HepG2 (cell line): ENCODE results near the gene PLD2. TPM values are rescaled to one million over a fixed set of nuclear protein-coding genes. Genes with fewer than 3 reads are reported as not detected.

Source experiments
- ATAC-seq: fragments of 200-7000 bp; cut with Tn5 transposase; 3 replicates; pipeline ENCODE4 v1.9.1; 2020; ENCODE audit warnings: mild to moderate bottlenecking, moderate library complexity
- BruUV-seq: library from RNA; stranded (reverse); fragments of 400-500 nt; replicated peaks from 2 replicates; lab custom pipeline; 2021; lab: Mats Ljungman, UMichigan
- CTCF ChIA-PET: fragments of 300-600 bp; formaldehyde crosslinking; extraction: SDS; loops from one replicate; lab custom pipeline; 2021; ENCODE audit warnings: low total read pairs, inconsistent platforms, low intra/inter-chr PET ratio; lab: Yijun Ruan, JAX
- POLR2A ChIA-PET: fragments of 350-600 bp; sonication (Branson Sonifier 250); formaldehyde crosslinking; loops from one replicate; lab custom pipeline; 2020; ENCODE audit warnings: antibody characterized with exemption, inconsistent platforms; lab: Yijun Ruan, JAX
- DNase-seq: peaks from one replicate; pipeline ENCODE4 v3.0.0-alpha.2; 2015; ENCODE audit warnings: low spot score
- FAIRE-seq: peaks from 3 replicates; lab custom pipeline; 2011; peaks lifted over from hg19 to GRCh38; lab: Jason Lieb, UNC
- H2AFZ ChIP-seq: one replicate; pipeline ENCODE4 v1.6.1; 2011; ENCODE audit warnings: low read length, inconsistent platforms
- H3K27ac ChIP-seq: fragments of 300-600 bp; 3 replicates; pipeline ENCODE4 v1.8.0; 2011; ENCODE audit warnings: mixed run types, mild to moderate bottlenecking, mixed read lengths, low read length, inconsistent platforms; ENCODE audit not compliant: insufficient read depth; ENCODE audit errors: extremely low read length
- H3K27me3 ChIP-seq, 2 experiments: fragments of 200-600 bp in 1 of 2; 2 replicates in 1 of 2; 3 replicates in 1 of 2; pipeline versions ENCODE4 v1.6.0 to v1.8.0; 2011; ENCODE audit warnings: low read length in 2 of 2, mild to moderate bottlenecking in 2 of 2, moderate library complexity in 2 of 2, inconsistent platforms in 1 of 2; ENCODE audit not compliant: insufficient read depth in 2 of 2, control insufficient read depth in 1 of 2
- H3K36me3 ChIP-seq, 2 experiments: fragments of 200-600 bp in 1 of 2; replicated peaks in 1 of 2; 2 replicates in 1 of 2; 3 replicates in 1 of 2; pipeline versions ENCODE4 v1.5.1 to v1.8.0; 2011; ENCODE audit warnings: low read length in 2 of 2, inconsistent platforms in 1 of 2; ENCODE audit not compliant: insufficient read depth in 2 of 2, control insufficient read depth in 1 of 2
- H3K4me1 ChIP-seq: 2 replicates; pipeline ENCODE4 v1.5.1; 2012; ENCODE audit warnings: low read length, inconsistent platforms; ENCODE audit not compliant: insufficient read depth
- H3K4me2 ChIP-seq: 2 replicates; pipeline ENCODE4 v1.6.0; 2011; ENCODE audit warnings: low read depth, low read length, inconsistent platforms
- H3K4me3 ChIP-seq, 3 experiments: fragments of 200-600 bp in 1 of 3; sonication (generic), shearing (Covaris generic) in 1 of 3; replicated peaks in 1 of 3; 2 replicates each; pipeline ENCODE4 v1.5.1; 2011 to 2016; ENCODE audit warnings: low read length in 3 of 3, inconsistent platforms in 2 of 3, low read depth in 2 of 3, mild to moderate bottlenecking in 2 of 3, control low read depth in 1 of 3, mixed read lengths in 1 of 3; ENCODE audit not compliant: insufficient read depth in 1 of 3
- H3K79me2 ChIP-seq: one replicate; pipeline ENCODE4 v1.6.1; 2011; ENCODE audit warnings: low read length, inconsistent platforms; ENCODE audit not compliant: insufficient read depth
- H3K9ac ChIP-seq: 2 replicates; pipeline ENCODE4 v1.6.0; 2011; ENCODE audit warnings: mild to moderate bottlenecking, low read depth, low read length, inconsistent platforms; ENCODE audit not compliant: insufficient read depth
- H3K9me3 ChIP-seq: 2 replicates; pipeline ENCODE4 v1.5.1; 2012; ENCODE audit warnings: mild to moderate bottlenecking, low read length
- H4K20me1 ChIP-seq: 2 replicates; pipeline ENCODE4 v1.6.0; 2011; ENCODE audit warnings: inconsistent platforms, mild to moderate bottlenecking, low read length, moderate library complexity; ENCODE audit not compliant: insufficient read depth
- ATF2 ChIP-seq: sonication (generic); formaldehyde crosslinking; IDR thresholded peaks from 2 replicates; pipeline ENCODE4 v1.4.0; 2020; ENCODE audit warnings: missing genetic modification reagents
- NFE2 ChIP-seq: sonication (generic); formaldehyde crosslinking; IDR thresholded peaks from 2 replicates; pipeline ENCODE4 v1.4.0; 2020; ENCODE audit warnings: missing genetic modification reagents
- SIN3A ChIP-seq: IDR thresholded peaks from 2 replicates; pipeline ENCODE4 v1.6.1; 2011; ENCODE audit warnings: low read depth, mild to moderate bottlenecking, control low read depth, low read length, borderline replicate concordance
- SMAD9 ChIP-seq: sonication (generic); formaldehyde crosslinking; IDR thresholded peaks from 2 replicates; pipeline ENCODE4 v1.5.1; 2020; ENCODE audit warnings: mild to moderate bottlenecking, missing genetic modification reagents
- THAP8 ChIP-seq: sonication (generic); formaldehyde crosslinking; IDR thresholded peaks from 2 replicates; pipeline ENCODE4 v1.5.1; 2020; ENCODE audit warnings: missing genetic modification reagents, mild to moderate bottlenecking, borderline replicate concordance
- TP53 ChIP-seq: sonication (generic); formaldehyde crosslinking; conservative IDR thresholded peaks from 2 replicates; pipeline ENCODE4 v1.4.0; 2020; ENCODE audit warnings: missing genetic modification reagents
- ZBTB7B ChIP-seq: sonication (generic); formaldehyde crosslinking; IDR thresholded peaks from 2 replicates; pipeline ENCODE4 v1.4.0; 2020; ENCODE audit warnings: missing genetic modification reagents
- ZMAT3 ChIP-seq: sonication (generic); formaldehyde crosslinking; conservative IDR thresholded peaks from 2 replicates; pipeline ENCODE4 v1.7.0; 2021; ENCODE audit warnings: missing genetic modification reagents
- ZNF326 ChIP-seq: sonication (generic); formaldehyde crosslinking; IDR thresholded peaks from 2 replicates; pipeline ENCODE4 v1.4.0; 2020; ENCODE audit warnings: missing genetic modification reagents, borderline replicate concordance
- ZNF546 ChIP-seq: sonication (generic); formaldehyde crosslinking; conservative IDR thresholded peaks from 2 replicates; pipeline ENCODE4 v1.8.1; 2023; ENCODE audit warnings: mild to moderate bottlenecking, missing genetic modification reagents
- ZNF569 ChIP-seq: sonication (generic); formaldehyde crosslinking; IDR thresholded peaks from 2 replicates; pipeline ENCODE4 v1.5.0; 2020; ENCODE audit warnings: mild to moderate bottlenecking, missing genetic modification reagents, moderate library complexity, borderline replicate concordance
- ZNF678 ChIP-seq: sonication (generic); formaldehyde crosslinking; IDR thresholded peaks from 2 replicates; pipeline ENCODE4 v1.4.0; 2020; ENCODE audit warnings: mild to moderate bottlenecking, missing genetic modification reagents
- ZNF710 ChIP-seq: sonication (generic); formaldehyde crosslinking; IDR thresholded peaks from 2 replicates; pipeline ENCODE4 v1.5.0; 2020; ENCODE audit warnings: mild to moderate bottlenecking, missing genetic modification reagents, borderline replicate concordance
- WGBS: methylation state at CpG from one replicate; pipeline ENCODE4 v1.1.6; 2017; ENCODE audit warnings: low lambda C conversion rate; 5-methylcytosine and 5-hydroxymethylcytosine counted together
- in situ Hi-C: cut with HindIII; loops from 2 replicates; pipeline ENCODE4 v1.10.0; 2017; ENCODE audit warnings: low pct_unique_long_range_greater_than_20kb; ENCODE audit not compliant: extremely low pct_ligation_motif_present
- intact Hi-C: fragments of 100-400 bp; cut with micrococcal nuclease; formaldehyde crosslinking; loops from one replicate; pipeline ENCODE4 v1.10.0; 2022; ENCODE audit not compliant: unreplicated experiment
- polyA plus RNA-seq, 8 experiments: library from polyadenylated mRNA; depleted of rRNA in 3 of 8; stranded (reverse) in 7 of 8; unstranded in 1 of 8; fragments of >200 nt; fragmentation: Illumina TruSeq in 4 of 8; extraction: Trizol in 4 of 8; gene quantifications; 2 replicates each; pipeline versions ENCODE4 v1.2.1 to v1.2.3, GENCODE V29; 2011 to 2016; ENCODE audit warnings: low read depth in 4 of 8, missing spikeins in 1 of 8, mixed read lengths in 1 of 8; ENCODE audit not compliant: insufficient read depth in 1 of 8
- total RNA-seq, 5 experiments: library from RNA; depleted of rRNA; stranded (reverse); fragments of >200 nt; fragmentation: Illumina TruSeq; extraction: Trizol; gene quantifications; 2 replicates each; pipeline ENCODE4 v1.2.3, GENCODE V29; 2016; ENCODE audit warnings: low read depth in 1 of 5
- TF ChIP-seq, protein P1 (sequence below): sonication (generic); formaldehyde crosslinking; IDR thresholded peaks from 2 replicates; pipeline ENCODE4 v1.4.0; 2020; ENCODE audit warnings: mild to moderate bottlenecking, missing genetic modification reagents, borderline replicate concordance
- TF ChIP-seq, protein P2 (sequence below): sonication (generic); formaldehyde crosslinking; conservative IDR thresholded peaks from 2 replicates; pipeline ENCODE4 v1.4.0; 2020; ENCODE audit warnings: missing genetic modification reagents

The PLD2 gene
- total and polyA plus RNA-seq, 2 of the 13 experiments (the other 11 are each of a cell fraction or from before 2014, with no cell fraction given), result 13.4 to 29.7 TPM

DNA sequence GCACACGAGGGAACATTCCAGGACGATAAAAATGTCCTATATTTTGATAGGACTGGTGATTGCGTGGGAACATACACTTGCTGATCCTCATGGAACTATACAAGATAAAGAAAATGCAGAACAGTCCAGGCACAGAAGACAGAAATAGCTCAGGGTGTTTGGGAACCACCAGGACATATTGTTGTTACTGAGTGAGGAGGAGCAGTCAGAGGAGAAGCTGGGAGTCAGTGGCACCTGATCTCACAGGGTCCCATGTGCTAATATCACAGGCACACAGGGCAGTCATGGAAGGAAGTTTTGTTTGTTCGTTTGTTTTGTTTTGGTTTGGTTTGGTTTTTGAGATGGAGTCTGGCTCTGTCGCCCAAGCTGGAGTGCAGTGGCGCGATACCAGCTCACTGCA lies 5.7 kb downstream of the PLD2 start:
- no peaks in the 10 kb centered on the region for H3K79me2 ChIP-seq
- WGBS, result 90% methylated on average over 7 of the region's 7 CpGs
- FAIRE-seq (no peak), ATAC-seq (no peak), DNase-seq (no peak)
- POLR2A ChIA-PET, result no interaction called here
- no peaks in the 10 kb centered on the region for H3K9me3 ChIP-seq
- intact Hi-C loops (no loop called here), in situ Hi-C loops (no loop called here)
- no peak overlapping the region for H3K9ac ChIP-seq
- peaks cover 22% of the 10 kb centered on the region for H3K4me1 ChIP-seq
- H3K4me3 ChIP-seq, result no peak overlapping the region
- H2AFZ ChIP-seq, result no peak overlapping the region
- CTCF ChIA-PET, result no interaction called here
- no peaks in the 10 kb centered on the region for H3K27me3 ChIP-seq
- no TSS peak for BruUV-seq
- H3K27ac ChIP-seq, result no peak overlapping the region
- H3K4me2 ChIP-seq, result no peak overlapping the region
- H4K20me1 ChIP-seq, result no peaks in the 10 kb centered on the region
- peaks cover 15 to 16% of the 10 kb centered on the region in 2 experiments; a peak in 4 of 5 replicates for H3K36me3 ChIP-seq
- TF ChIP-seq ZMAT3 (CRISPR knock-in tag) (no peak), ZNF710 (no peak), ZNF326 (CRISPR knock-in tag) (no peak), ATF2 (CRISPR knock-in tag) (no peak), THAP8 (CRISPR knock-in tag) (no peak), ZNF546 (CRISPR knock-in tag) (no peak), SIN3A (no peak), ZNF569 (no peak), ZNF678 (no peak), ZBTB7B (CRISPR knock-in tag) (no peak), NFE2 (no peak), TP53 (no peak), SMAD9 (CRISPR knock-in tag) (no peak)
- TF ChIP-seq, protein P1, sequence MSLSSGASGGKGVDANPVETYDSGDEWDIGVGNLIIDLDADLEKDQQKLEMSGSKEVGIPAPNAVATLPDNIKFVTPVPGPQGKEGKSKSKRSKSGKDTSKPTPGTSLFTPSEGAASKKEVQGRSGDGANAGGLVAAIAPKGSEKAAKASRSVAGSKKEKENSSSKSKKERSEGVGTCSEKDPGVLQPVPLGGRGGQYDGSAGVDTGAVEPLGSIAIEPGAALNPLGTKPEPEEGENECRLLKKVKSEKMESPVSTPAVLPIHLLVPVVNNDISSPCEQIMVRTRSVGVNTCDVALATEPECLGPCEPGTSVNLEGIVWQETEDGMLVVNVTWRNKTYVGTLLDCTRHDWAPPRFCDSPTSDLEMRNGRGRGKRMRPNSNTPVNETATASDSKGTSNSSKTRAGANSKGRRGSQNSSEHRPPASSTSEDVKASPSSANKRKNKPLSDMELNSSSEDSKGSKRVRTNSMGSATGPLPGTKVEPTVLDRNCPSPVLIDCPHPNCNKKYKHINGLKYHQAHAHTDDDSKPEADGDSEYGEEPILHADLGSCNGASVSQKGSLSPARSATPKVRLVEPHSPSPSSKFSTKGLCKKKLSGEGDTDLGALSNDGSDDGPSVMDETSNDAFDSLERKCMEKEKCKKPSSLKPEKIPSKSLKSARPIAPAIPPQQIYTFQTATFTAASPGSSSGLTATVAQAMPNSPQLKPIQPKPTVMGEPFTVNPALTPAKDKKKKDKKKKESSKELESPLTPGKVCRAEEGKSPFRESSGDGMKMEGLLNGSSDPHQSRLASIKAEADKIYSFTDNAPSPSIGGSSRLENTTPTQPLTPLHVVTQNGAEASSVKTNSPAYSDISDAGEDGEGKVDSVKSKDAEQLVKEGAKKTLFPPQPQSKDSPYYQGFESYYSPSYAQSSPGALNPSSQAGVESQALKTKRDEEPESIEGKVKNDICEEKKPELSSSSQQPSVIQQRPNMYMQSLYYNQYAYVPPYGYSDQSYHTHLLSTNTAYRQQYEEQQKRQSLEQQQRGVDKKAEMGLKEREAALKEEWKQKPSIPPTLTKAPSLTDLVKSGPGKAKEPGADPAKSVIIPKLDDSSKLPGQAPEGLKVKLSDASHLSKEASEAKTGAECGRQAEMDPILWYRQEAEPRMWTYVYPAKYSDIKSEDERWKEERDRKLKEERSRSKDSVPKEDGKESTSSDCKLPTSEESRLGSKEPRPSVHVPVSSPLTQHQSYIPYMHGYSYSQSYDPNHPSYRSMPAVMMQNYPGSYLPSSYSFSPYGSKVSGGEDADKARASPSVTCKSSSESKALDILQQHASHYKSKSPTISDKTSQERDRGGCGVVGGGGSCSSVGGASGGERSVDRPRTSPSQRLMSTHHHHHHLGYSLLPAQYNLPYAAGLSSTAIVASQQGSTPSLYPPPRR, result no peak
- TF ChIP-seq, protein P2, sequence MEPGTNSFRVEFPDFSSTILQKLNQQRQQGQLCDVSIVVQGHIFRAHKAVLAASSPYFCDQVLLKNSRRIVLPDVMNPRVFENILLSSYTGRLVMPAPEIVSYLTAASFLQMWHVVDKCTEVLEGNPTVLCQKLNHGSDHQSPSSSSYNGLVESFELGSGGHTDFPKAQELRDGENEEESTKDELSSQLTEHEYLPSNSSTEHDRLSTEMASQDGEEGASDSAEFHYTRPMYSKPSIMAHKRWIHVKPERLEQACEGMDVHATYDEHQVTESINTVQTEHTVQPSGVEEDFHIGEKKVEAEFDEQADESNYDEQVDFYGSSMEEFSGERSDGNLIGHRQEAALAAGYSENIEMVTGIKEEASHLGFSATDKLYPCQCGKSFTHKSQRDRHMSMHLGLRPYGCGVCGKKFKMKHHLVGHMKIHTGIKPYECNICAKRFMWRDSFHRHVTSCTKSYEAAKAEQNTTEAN (CRISPR knock-in tag), result no peak
